ENCODE measurements around the gene UCP2. TPM values are rescaled to one million over a fixed set of nuclear protein-coding genes. Genes with fewer than 3 reads are reported as not detected.

UCP2 gene
- total and polyA plus RNA-seq, 9 of the 15 experiments (the other 6 are each of a cell fraction or from before 2014, with no cell fraction given), result 19.2 to 216 (median 87.9) TPM

- Histone ChIP-seq H3K36me3 (ENCODE audit: control insufficient read depth, insufficient read depth, low read length) (no peaks in the 10 kb centered on the region), H3K9me3 (replicated peaks; ENCODE audit: control insufficient read depth, insufficient read depth, low read depth, low read length) (no peaks in the 10 kb centered on the region), H2AFZ (ENCODE audit: low read depth, low read length) (no peak overlapping the region), H4K20me1 (replicated peaks; ENCODE audit: control insufficient read depth, insufficient read depth, low read length) (no peaks in the 10 kb centered on the region), H3K27me3 (ENCODE audit: control insufficient read depth in 2 of 2, insufficient read depth in 2 of 2, low read length in 2 of 2) (peaks cover 0 to 5% of the 10 kb centered on the region in 2 experiments; a peak in 1 of 5 replicates), H3K9ac (ENCODE audit: insufficient read depth in 1 of 2, low read depth in 2 of 2, low read length in 2 of 2) (no peak overlapping the region), H3K4me3 (no peak overlapping the region), H3K4me1 (replicated peaks in 1 of 2; ENCODE audit: control insufficient read depth in 2 of 2, insufficient read depth in 2 of 2, low read length in 2 of 2) (peaks cover 6 to 11% of the 10 kb centered on the region in 2 experiments), H3K27ac (ENCODE audit: extremely low read depth, low read depth, low read length) (no peak overlapping the region), H3K79me2 (ENCODE audit: control insufficient read depth, insufficient read depth, low read length) (no peaks in the 10 kb centered on the region), H3K4me2 (ENCODE audit: insufficient read depth, low read length) (no peak overlapping the region), H3K9me1 (ENCODE audit: control insufficient read depth, insufficient read depth, low read length) (no peaks in the 10 kb centered on the region)
- ATAC-seq, result no peak
- in situ Hi-C loops (cut with MboI), result loop anchor here (10.0 kb wide), 1 partner anchor 368 kb away; no protein-coding TSS in a partner anchor
- TF ChIP-seq TAL1 (IDR thresholded peaks at IDR 0.05), result no peak
- no peak for TF ChIP-seq ILF3 (IDR thresholded peaks at IDR 0.05; ENCODE audit: borderline replicate concordance)
- no TSS peak for BruUV-seq (replicated peaks)
- no peak for FAIRE-seq
- intact Hi-C loops (cut with micrococcal nuclease), result no loop called here
- DNase-seq (ENCODE audit: extremely low read depth in 1 of 4, low spot score in 3 of 4), result no peak
- POLR2A ChIA-PET, result interaction anchor here (1.0 to 1.7 kb wide), 3 partner anchors 8 to 23 kb away, joined by 3 to 6 read pairs (median 3); no protein-coding TSS in a partner anchor
- CTCF ChIA-PET (ENCODE audit: low intra/inter-chr PET ratio), result no interaction called here
- 47% methylated on average over 24 of the region's 29 CpGs for WGBS (ENCODE audit: insufficient coverage, low coverage, missing lambda C conversion rate)
Measured at GRCh38 chr11:73956876-73957653, 25.6 kb downstream of the UCP2 start.

- TF ChIP-seq RBM17 (IDR thresholded peaks at IDR 0.05; ENCODE audit: borderline replicate concordance, low read depth, low read length) (no peak), TFAP4 (CRISPR knock-in tag; IDR thresholded peaks at IDR 0.05; ENCODE audit: borderline replicate concordance) (no peak), SMAD2 (IDR thresholded peaks at IDR 0.05; ENCODE audit: low read depth, low read length) (no peak), VEZF1 (CRISPR knock-in tag; IDR thresholded peaks at IDR 0.05) (no peak)
- Histone ChIP-seq H3K9ac (ENCODE audit: insufficient read depth in 1 of 2, low read depth in 2 of 2, low read length in 2 of 2) (no peak overlapping the region), H3K9me1 (ENCODE audit: control insufficient read depth, insufficient read depth, low read length) (no peaks in the 10 kb centered on the region), H3K4me3 (no peak overlapping the region), H3K36me3 (ENCODE audit: control insufficient read depth, insufficient read depth, low read length) (no peaks in the 10 kb centered on the region), H3K4me2 (ENCODE audit: insufficient read depth, low read length) (no peak overlapping the region), H4K20me1 (replicated peaks; ENCODE audit: control insufficient read depth, insufficient read depth, low read length) (no peaks in the 10 kb centered on the region), H2AFZ (ENCODE audit: low read depth, low read length) (no peak overlapping the region), H3K4me1 (replicated peaks in 1 of 2; ENCODE audit: control insufficient read depth in 2 of 2, insufficient read depth in 2 of 2, low read length in 2 of 2) (peaks cover 1 to 6% of the 10 kb centered on the region in 2 experiments; a peak in 3 of 5 replicates), H3K27me3 (ENCODE audit: control insufficient read depth in 2 of 2, insufficient read depth in 2 of 2, low read length in 2 of 2) (no peaks in the 10 kb centered on the region), H3K9me3 (replicated peaks; ENCODE audit: control insufficient read depth, insufficient read depth, low read depth, low read length) (peaks cover under 1% of the 10 kb centered on the region; the same call in 1 of the 2 replicates), H3K79me2 (ENCODE audit: control insufficient read depth, insufficient read depth, low read length) (no peaks in the 10 kb centered on the region), H3K27ac (ENCODE audit: extremely low read depth, low read depth, low read length) (no peak overlapping the region)
- intact Hi-C loops (cut with micrococcal nuclease) (no loop called here), in situ Hi-C loops (cut with MboI) (loop anchor here (10.0 kb wide), 1 partner anchor 373 kb away; no protein-coding TSS in a partner anchor)
- DNase-seq (ENCODE audit: extremely low read depth in 1 of 4, low spot score in 3 of 4) (no peak), FAIRE-seq (no peak), ATAC-seq (no peak)
- 37% methylated on average over 7 of the region's 7 CpGs for WGBS (ENCODE audit: insufficient coverage, low coverage, missing lambda C conversion rate)
- ChIA-PET CTCF (ENCODE audit: low intra/inter-chr PET ratio) (no interaction called here), POLR2A (interaction anchor here (0.6 to 1.0 kb wide), 2 partner anchors 18 to 1818 kb away, joined by 3 to 4 read pairs; no protein-coding TSS in a partner anchor)
- BruUV-seq (replicated peaks), result no TSS peak
Measured at GRCh38 chr11:73951797-73952196, 30.8 kb downstream of the UCP2 start.

Measured in K562 (cell line).